ENCODE results near the gene TEX101.

TEX101 gene

GRCh38 chr19:43438291-43439031, 23.8 kb downstream of the TEX101 start:
- no peak overlapping the region for H3K4me2 ChIP-seq (ENCODE audit: insufficient read depth, low read length)
- ATAC-seq (ENCODE audit: insufficient read depth, low read depth) (peak; percentile 49), DNase-seq (peak; percentile 33)
- no peaks in the 10 kb centered on the region for H3K79me2 ChIP-seq (ENCODE audit: insufficient read depth, low read length)
- no peak overlapping the region for H2AFZ ChIP-seq (ENCODE audit: low read depth, low read length)
- no peaks in the 10 kb centered on the region for H3K27me3 ChIP-seq (ENCODE audit: insufficient read depth, low read length, poor library complexity)
- no peak overlapping the region for H3K4me3 ChIP-seq (ENCODE audit: low read depth in 1 of 2, low read length in 2 of 2)
- no peaks in the 10 kb centered on the region for H3K9me3 ChIP-seq (ENCODE audit: insufficient read depth, low read length, severe bottlenecking)
- peaks cover 9% of the 10 kb centered on the region; the same call in 1 of the 2 replicates for H3K4me1 ChIP-seq (ENCODE audit: insufficient read depth, low read length)
- TF ChIP-seq EZH2 (IDR thresholded peaks at IDR 0.05; ENCODE audit: borderline replicate concordance, low read depth, low read length, severe bottlenecking) (no peak), CTCF (IDR thresholded peaks at IDR 0.05; ENCODE audit: borderline replicate concordance, extremely low read depth, low read length, poor library complexity, severe bottlenecking) (no peak)
- no peak overlapping the region for H3K9ac ChIP-seq (ENCODE audit: low read depth, low read length)
- no peak overlapping the region for H3K27ac ChIP-seq (ENCODE audit: low read length)
- H3K36me3 ChIP-seq (ENCODE audit: insufficient read depth, low read length) = no peaks in the 10 kb centered on the region
- H4K20me1 ChIP-seq (ENCODE audit: insufficient read depth, low read length) = no peaks in the 10 kb centered on the region

GRCh38 chr19:43439032-43439708, 24.5 kb downstream of the TEX101 start:
- no peak overlapping the region for H3K9ac ChIP-seq (ENCODE audit: low read depth, low read length)
- no peaks in the 10 kb centered on the region for H3K9me3 ChIP-seq (ENCODE audit: insufficient read depth, low read length, severe bottlenecking)
- no peaks in the 10 kb centered on the region for H3K36me3 ChIP-seq (ENCODE audit: insufficient read depth, low read length)
- peaks cover 9% of the 10 kb centered on the region; the same call in 1 of the 2 replicates for H3K4me1 ChIP-seq (ENCODE audit: insufficient read depth, low read length)
- ATAC-seq (ENCODE audit: insufficient read depth, low read depth) (peak; percentile 58; the same call in 2 of the 3 replicates), DNase-seq (peak; percentile 10)
- H3K79me2 ChIP-seq (ENCODE audit: insufficient read depth, low read length) = no peaks in the 10 kb centered on the region
- H3K27me3 ChIP-seq (ENCODE audit: insufficient read depth, low read length, poor library complexity) = no peaks in the 10 kb centered on the region
- no peak overlapping the region for H3K4me2 ChIP-seq (ENCODE audit: insufficient read depth, low read length)
- H3K27ac ChIP-seq (ENCODE audit: low read length) = no peak overlapping the region
- no peak overlapping the region for H3K4me3 ChIP-seq (ENCODE audit: low read depth in 1 of 2, low read length in 2 of 2)
- no peaks in the 10 kb centered on the region for H4K20me1 ChIP-seq (ENCODE audit: insufficient read depth, low read length)
- no peak overlapping the region for H2AFZ ChIP-seq (ENCODE audit: low read depth, low read length)
- no peak for TF ChIP-seq CTCF (IDR thresholded peaks at IDR 0.05; ENCODE audit: borderline replicate concordance, extremely low read depth, low read length, poor library complexity, severe bottlenecking)
- no peak for TF ChIP-seq EZH2 (IDR thresholded peaks at IDR 0.05; ENCODE audit: borderline replicate concordance, low read depth, low read length, severe bottlenecking)

- H3K9me3 ChIP-seq (ENCODE audit: insufficient read depth, low read length, severe bottlenecking) = no peaks in the 10 kb centered on the region
- TF ChIP-seq CTCF (IDR thresholded peaks at IDR 0.05; ENCODE audit: borderline replicate concordance, extremely low read depth, low read length, poor library complexity, severe bottlenecking) (no peak), EZH2 (IDR thresholded peaks at IDR 0.05; ENCODE audit: borderline replicate concordance, low read depth, low read length, severe bottlenecking) (no peak)
- H3K9ac ChIP-seq (ENCODE audit: low read depth, low read length) = no peak overlapping the region
- no peak overlapping the region for H3K27ac ChIP-seq (ENCODE audit: low read length)
- no peaks in the 10 kb centered on the region for H3K36me3 ChIP-seq (ENCODE audit: insufficient read depth, low read length)
- H3K4me2 ChIP-seq (ENCODE audit: insufficient read depth, low read length) = no peak overlapping the region
- H4K20me1 ChIP-seq (ENCODE audit: insufficient read depth, low read length) = no peaks in the 10 kb centered on the region
- ATAC-seq (ENCODE audit: insufficient read depth, low read depth) (no peak), DNase-seq (no peak)
- no peaks in the 10 kb centered on the region for H3K79me2 ChIP-seq (ENCODE audit: insufficient read depth, low read length)
- H3K27me3 ChIP-seq (ENCODE audit: insufficient read depth, low read length, poor library complexity) = no peaks in the 10 kb centered on the region
- H3K4me1 ChIP-seq (ENCODE audit: insufficient read depth, low read length) = peaks cover 9% of the 10 kb centered on the region; the same call in 1 of the 2 replicates
- no peak overlapping the region for H3K4me3 ChIP-seq (ENCODE audit: low read depth in 1 of 2, low read length in 2 of 2)
- H2AFZ ChIP-seq (ENCODE audit: low read depth, low read length) = no peak overlapping the region
Measured at GRCh38 chr19:43439709-43440063, 25.0 kb downstream of the TEX101 start.
